ENCODE data around the gene SPANXN3. TPM values are rescaled to one million over a fixed set of nuclear protein-coding genes. Genes with fewer than 3 reads are reported as not detected.
"Not testable (repeated sequence)": the region's sequence is repeated elsewhere in the genome, so short reads cannot be mapped to it uniquely, and the experiment has no call there.

SPANXN3 gene
- total RNA-seq = not detected
- total RNA-seq = 0 reads per million in 2 donors

DNA sequence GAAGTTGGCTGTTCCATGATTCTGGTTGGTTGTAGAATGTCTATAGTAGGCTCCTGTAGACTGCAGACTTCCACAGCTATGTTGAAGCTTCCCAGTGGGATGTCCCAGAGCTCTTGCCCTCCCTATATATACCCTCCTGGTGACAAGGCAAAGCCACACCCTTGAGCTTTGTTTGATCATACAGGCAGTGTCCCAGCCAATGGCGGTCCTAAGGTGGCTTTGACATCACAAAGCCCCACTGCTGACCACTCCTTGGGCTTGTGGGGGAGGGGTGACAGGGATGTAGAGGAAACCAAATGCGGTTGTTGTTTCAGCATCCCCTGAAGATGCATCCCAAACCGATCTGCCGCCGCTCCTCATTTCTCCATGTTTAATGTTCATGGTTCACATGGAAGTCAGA, at the start of gene SPANXN3:
Gene SPANXN3, minus strand, starts transcription at position 101 of the 400 bp plus-strand sequence. Its CDS starts 84 bp downstream, at position 17.
- not testable (repeated sequence) for H3K9me3 ChIP-seq (ENCODE audit: control insufficient read depth, low read length, poor library complexity, severe bottlenecking); DNase-seq; H3K4me3 Mint-ChIP-seq; H3K4me1 Mint-ChIP-seq; H3K27ac Mint-ChIP-seq; H3K36me3 Mint-ChIP-seq (ENCODE audit: low read depth); ATAC-seq; H3K27me3 Mint-ChIP-seq

DNA sequence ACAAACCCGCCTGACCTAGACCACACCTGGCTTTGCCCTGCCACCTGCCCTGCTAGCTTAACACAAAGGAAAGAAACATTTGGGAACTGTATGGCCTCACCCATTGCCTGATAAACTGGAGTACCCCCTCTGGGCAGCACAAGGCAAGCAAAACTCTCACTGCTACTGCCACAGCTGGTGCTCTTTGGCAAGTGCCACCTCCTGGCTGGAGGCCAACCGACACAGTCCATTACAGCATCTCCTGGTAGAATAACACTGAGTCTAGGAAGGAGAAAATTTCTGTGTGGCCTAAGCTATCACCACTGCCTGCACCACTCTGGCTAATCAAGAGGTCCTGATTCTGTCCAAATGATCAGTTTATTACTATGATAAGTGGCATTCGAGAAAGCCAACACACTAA, 18.9 kb upstream of the SPANXN3 start:
- DNase-seq (no peak), ATAC-seq (no peak)
- H3K4me1 Mint-ChIP-seq = no peaks in the 10 kb centered on the region
- no peaks in the 10 kb centered on the region for H3K9me3 ChIP-seq (ENCODE audit: control insufficient read depth, low read length, poor library complexity, severe bottlenecking)
- no peaks in the 10 kb centered on the region for H3K27me3 Mint-ChIP-seq
- H3K36me3 Mint-ChIP-seq (ENCODE audit: low read depth) = peaks cover 2% of the 10 kb centered on the region
- no peak overlapping the region for H3K27ac Mint-ChIP-seq
- H3K4me3 Mint-ChIP-seq = no peak overlapping the region

- not testable (repeated sequence) for ATAC-seq; H3K27me3 Mint-ChIP-seq; H3K4me3 Mint-ChIP-seq; H3K4me1 Mint-ChIP-seq; H3K9me3 ChIP-seq (ENCODE audit: control insufficient read depth, low read length, poor library complexity, severe bottlenecking); H3K36me3 Mint-ChIP-seq (ENCODE audit: low read depth); DNase-seq; H3K27ac Mint-ChIP-seq
Measured at GRCh38 chrX:143502196-143502595, 15.1 kb downstream of the SPANXN3 start.

GRCh38 chrX:143500751-143501150, 16.5 kb downstream of the SPANXN3 start:
- Mint-ChIP-seq H3K4me1 (no peaks in the 10 kb centered on the region), H3K4me3 (no peak overlapping the region), H3K27me3 (no peaks in the 10 kb centered on the region), H3K27ac (no peak overlapping the region), H3K36me3 (ENCODE audit: low read depth) (no peaks in the 10 kb centered on the region)
- ATAC-seq (no peak), DNase-seq (no peak)
- H3K9me3 ChIP-seq (ENCODE audit: control insufficient read depth, low read length, poor library complexity, severe bottlenecking) = no peaks in the 10 kb centered on the region

DNA sequence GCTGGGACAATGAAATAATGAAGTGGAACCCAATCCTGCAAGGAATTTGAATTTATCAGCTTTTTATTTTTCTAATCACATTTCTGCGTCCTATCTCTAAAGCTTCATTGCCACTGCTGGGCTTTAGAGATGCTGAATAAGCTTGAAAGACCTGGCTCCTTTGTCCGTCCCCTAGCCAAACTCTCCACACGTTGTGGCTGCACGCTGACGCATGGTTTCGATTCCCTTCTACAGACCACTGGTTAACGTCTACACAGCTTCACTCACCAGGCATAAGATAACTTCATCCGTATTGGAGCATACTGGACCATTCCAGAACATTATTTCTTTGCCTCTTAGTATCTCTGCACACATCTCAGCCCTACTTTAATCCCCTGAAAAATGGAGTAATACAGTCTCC, 31.2 kb downstream of the SPANXN3 start:
- no peaks in the 10 kb centered on the region for H3K36me3 Mint-ChIP-seq (ENCODE audit: low read depth)
- H3K4me1 Mint-ChIP-seq = no peaks in the 10 kb centered on the region
- H3K27ac Mint-ChIP-seq = no peak overlapping the region
- ATAC-seq = no peak
- H3K27me3 Mint-ChIP-seq = no peaks in the 10 kb centered on the region
- no peaks in the 10 kb centered on the region for H3K9me3 ChIP-seq (ENCODE audit: control insufficient read depth, low read length, poor library complexity, severe bottlenecking)
- H3K4me3 Mint-ChIP-seq = no peak overlapping the region
- no peak for DNase-seq

DNA sequence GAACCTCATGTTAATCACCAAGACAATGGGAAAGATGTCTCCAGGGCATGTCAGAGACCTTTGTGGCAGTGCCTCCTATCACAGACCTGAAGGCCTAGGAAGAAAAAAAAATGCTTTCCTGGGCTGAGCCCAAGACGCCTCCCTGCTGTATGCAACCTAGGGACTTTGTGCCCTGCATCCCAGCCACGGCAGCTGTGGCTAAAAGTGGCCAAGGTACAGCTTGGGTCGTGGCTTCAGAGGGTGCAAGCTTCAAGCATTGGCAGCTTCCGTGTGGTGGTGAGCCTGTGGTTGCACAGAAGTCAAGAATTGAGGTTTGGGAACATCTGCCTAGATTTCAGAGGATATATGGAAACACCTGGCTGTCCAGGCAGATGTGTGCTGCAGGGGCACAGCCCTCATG, 40.5 kb downstream of the SPANXN3 start:
- ATAC-seq = no peak
- H3K27me3 Mint-ChIP-seq = no peaks in the 10 kb centered on the region
- H3K9me3 ChIP-seq (ENCODE audit: control insufficient read depth, low read length, poor library complexity, severe bottlenecking) = no peaks in the 10 kb centered on the region
- H3K27ac Mint-ChIP-seq = no peak overlapping the region
- no peak for DNase-seq
- no peaks in the 10 kb centered on the region for H3K36me3 Mint-ChIP-seq (ENCODE audit: low read depth)
- no peak overlapping the region for H3K4me3 Mint-ChIP-seq
- no peaks in the 10 kb centered on the region for H3K4me1 Mint-ChIP-seq

DNA sequence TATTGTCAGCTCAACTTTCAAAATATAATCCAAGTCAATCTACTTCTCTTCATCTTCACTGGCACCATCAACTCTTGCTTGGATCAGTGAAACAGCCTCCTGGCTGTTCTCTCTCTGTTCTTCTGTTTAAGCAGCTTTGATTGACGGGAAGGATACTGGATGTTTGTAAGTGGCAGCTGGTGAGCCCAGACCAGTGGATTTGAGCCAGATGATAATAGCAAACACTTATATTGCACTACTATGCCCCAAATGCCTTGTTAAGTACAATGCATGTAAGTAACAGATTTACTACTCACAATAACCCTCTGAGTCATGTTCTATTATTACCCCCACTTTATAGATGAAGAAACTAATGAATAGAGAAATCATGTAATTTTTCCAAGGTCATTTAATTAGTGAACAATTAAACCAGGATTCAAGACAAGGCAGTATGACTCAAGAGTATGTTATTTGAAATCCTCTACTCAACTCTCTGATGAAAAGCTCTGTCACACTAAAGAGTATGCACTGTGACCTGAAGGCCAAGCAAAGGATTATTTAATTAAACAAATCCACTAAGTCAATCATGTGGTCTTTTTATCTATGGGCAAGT, 44.8 kb downstream of the SPANXN3 start:
- H3K27ac Mint-ChIP-seq = no peak overlapping the region
- no peaks in the 10 kb centered on the region for H3K4me1 Mint-ChIP-seq
- ATAC-seq (no peak), DNase-seq (no peak)
- no peak overlapping the region for H3K4me3 Mint-ChIP-seq
- H3K27me3 Mint-ChIP-seq = no peaks in the 10 kb centered on the region
- no peaks in the 10 kb centered on the region for H3K36me3 Mint-ChIP-seq (ENCODE audit: low read depth)
- H3K9me3 ChIP-seq (ENCODE audit: control insufficient read depth, low read length, poor library complexity, severe bottlenecking) = no peaks in the 10 kb centered on the region

DNA sequence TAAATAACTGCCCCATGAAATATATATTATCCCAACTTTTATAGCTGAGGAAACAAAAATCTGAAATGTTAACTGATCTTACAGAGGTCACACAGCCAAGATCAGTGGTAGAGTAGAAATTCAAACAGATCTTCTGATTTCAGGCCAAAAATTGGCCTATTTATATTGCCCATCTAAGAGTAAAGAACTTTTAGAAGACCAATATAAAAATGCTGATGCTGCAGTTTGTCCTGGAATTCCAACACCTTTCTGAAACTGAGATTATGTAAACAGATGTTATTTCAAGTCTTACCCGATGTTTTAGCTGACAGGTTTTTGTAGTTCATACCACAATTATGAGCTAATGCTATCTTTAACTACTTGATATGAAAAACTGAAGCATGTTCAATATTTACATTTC, 51.1 kb downstream of the SPANXN3 start:
- no peak overlapping the region for H3K4me3 Mint-ChIP-seq
- H3K27ac Mint-ChIP-seq = no peak overlapping the region
- H3K27me3 Mint-ChIP-seq = no peaks in the 10 kb centered on the region
- ATAC-seq (no peak), DNase-seq (no peak)
- no peaks in the 10 kb centered on the region for H3K9me3 ChIP-seq (ENCODE audit: control insufficient read depth, low read length, poor library complexity, severe bottlenecking)
- H3K4me1 Mint-ChIP-seq = no peaks in the 10 kb centered on the region
- no peaks in the 10 kb centered on the region for H3K36me3 Mint-ChIP-seq (ENCODE audit: low read depth)

DNA sequence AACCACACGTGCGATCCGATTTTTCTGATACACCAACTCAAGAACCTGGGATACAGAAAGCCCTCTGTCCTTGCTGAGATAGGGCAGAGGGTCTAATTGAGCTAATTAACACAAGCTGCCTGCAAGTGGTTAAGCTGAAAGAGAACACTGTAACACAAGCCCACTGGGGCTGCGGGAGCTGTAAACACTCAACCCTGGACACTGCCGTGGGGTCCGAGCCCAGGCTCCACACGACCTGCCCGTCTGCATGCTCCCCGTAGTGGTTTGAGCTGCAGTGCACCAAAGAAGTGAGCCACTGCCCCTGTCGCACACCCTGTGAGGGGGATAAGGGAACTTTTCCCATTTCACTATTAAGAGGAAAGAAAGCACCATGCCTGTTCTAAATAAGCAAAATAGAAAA, 54.6 kb downstream of the SPANXN3 start:
- H3K9me3 ChIP-seq (ENCODE audit: control insufficient read depth, low read length, poor library complexity, severe bottlenecking) = no peaks in the 10 kb centered on the region
- no peaks in the 10 kb centered on the region for H3K4me1 Mint-ChIP-seq
- no peaks in the 10 kb centered on the region for H3K36me3 Mint-ChIP-seq (ENCODE audit: low read depth)
- DNase-seq (no peak), ATAC-seq (no peak)
- H3K4me3 Mint-ChIP-seq = no peak overlapping the region
- no peaks in the 10 kb centered on the region for H3K27me3 Mint-ChIP-seq
- H3K27ac Mint-ChIP-seq = no peak overlapping the region

DNA sequence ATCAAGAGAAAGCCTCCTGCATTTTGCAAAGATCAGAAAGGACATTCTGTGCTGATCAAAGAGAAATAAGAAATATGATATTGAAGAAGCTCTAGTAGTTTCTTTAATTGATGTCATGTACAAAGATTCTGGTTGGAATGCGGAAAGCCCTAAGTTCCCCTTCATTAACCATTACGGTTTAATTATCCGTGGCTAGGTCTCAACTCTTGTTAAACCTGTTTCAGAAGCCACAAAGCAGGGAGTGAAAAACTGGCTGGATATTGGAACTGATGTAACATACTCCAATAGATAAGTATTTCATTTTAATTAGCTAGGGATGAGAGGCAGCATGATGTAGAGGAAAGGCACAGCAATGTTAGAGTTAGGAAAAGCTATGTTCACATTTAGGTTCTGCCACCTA, 55.7 kb downstream of the SPANXN3 start:
- no peaks in the 10 kb centered on the region for H3K9me3 ChIP-seq (ENCODE audit: control insufficient read depth, low read length, poor library complexity, severe bottlenecking)
- DNase-seq = no peak
- ATAC-seq = no peak
- H3K36me3 Mint-ChIP-seq (ENCODE audit: low read depth) = no peaks in the 10 kb centered on the region
- no peak overlapping the region for H3K4me3 Mint-ChIP-seq
- no peaks in the 10 kb centered on the region for H3K27me3 Mint-ChIP-seq
- no peak overlapping the region for H3K27ac Mint-ChIP-seq
- H3K4me1 Mint-ChIP-seq = no peaks in the 10 kb centered on the region

Other genes with a start within 250 kb of the SPANXN3 start
- under 1 TPM in 1 of 2 donors, not detected in 1; 0.17 TPM for gene SLITRK4, start 118.6 kb upstream of the SPANXN3 start, total RNA-seq
- gene SPANXN2, start 203.3 kb upstream of the SPANXN3 start, total RNA-seq = not detected